LNCaP clone FGC (cell line): ENCODE measurements around the gene DNAH14.

ENCODE experiments used
- DNase-seq: peaks from one replicate; pipeline ENCODE4 v3.0.0-alpha.2; 2011; ENCODE audit warnings: low read depth
- H3K4me3 ChIP-seq: 2 replicates; pipeline ENCODE4 v1.5.1; 2011; ENCODE audit warnings: mild to moderate bottlenecking, low read depth, low read length, control low read depth
- TF ChIP-seq, protein P1 (sequence below): IDR thresholded peaks from 2 replicates; pipeline ENCODE4 v1.5.1; 2012; ENCODE audit warnings: mild to moderate bottlenecking; ENCODE audit not compliant: control insufficient read depth, insufficient read depth; ENCODE audit errors: extremely low read depth

The DNAH14 gene

DNA sequence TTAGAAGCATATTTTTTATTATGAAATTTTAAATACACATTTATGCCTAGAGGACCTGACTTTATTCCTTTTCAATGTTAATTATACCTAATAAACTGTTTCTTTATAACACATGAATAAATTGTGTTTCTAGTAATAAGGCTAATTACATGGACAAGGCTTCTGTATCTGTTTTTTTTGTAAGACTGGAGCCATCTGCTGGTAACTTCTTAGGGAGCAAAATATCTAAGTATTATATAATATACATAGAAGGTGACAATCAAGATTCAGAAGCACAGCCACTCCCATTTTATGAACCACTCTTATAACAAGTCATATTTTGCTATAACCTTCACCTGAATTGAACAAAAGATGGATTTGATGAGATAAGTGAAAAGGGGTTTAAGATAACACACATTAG is 414.1 kb downstream of the DNAH14 start:
- no peak overlapping the region for H3K4me3 ChIP-seq
- TF ChIP-seq, protein P1, sequence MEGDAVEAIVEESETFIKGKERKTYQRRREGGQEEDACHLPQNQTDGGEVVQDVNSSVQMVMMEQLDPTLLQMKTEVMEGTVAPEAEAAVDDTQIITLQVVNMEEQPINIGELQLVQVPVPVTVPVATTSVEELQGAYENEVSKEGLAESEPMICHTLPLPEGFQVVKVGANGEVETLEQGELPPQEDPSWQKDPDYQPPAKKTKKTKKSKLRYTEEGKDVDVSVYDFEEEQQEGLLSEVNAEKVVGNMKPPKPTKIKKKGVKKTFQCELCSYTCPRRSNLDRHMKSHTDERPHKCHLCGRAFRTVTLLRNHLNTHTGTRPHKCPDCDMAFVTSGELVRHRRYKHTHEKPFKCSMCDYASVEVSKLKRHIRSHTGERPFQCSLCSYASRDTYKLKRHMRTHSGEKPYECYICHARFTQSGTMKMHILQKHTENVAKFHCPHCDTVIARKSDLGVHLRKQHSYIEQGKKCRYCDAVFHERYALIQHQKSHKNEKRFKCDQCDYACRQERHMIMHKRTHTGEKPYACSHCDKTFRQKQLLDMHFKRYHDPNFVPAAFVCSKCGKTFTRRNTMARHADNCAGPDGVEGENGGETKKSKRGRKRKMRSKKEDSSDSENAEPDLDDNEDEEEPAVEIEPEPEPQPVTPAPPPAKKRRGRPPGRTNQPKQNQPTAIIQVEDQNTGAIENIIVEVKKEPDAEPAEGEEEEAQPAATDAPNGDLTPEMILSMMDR: peak; percentile 43
- peak; percentile 14 for DNase-seq

DNA sequence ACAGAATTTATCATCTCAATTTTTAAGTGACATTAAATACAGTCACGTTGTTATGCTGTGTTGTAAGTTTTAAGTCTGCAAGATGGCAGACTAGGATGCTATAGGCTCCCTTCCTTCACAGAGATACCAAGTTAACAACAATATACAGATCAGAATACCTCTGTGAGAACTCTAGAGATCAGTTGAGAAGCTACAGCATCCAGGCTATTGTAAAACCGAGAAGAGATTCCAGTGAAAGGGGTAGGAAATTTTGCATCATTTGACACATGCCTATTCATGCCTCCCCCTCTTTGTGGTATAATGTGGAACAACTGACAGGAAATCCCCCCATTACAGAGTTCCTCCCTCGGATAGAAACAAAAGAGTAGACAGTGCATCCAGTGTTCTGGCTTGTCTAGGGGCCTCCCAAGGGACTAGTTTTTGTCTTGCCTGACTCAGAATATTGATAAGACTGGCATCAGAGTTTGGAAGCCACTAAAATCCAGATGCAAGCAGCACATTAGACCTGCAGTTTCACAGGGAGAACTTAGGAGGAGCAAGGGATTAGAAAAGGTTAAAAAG is 417.7 kb downstream of the DNAH14 start:
- TF ChIP-seq, protein P1: no peak
- H3K4me3 ChIP-seq: no peak overlapping the region
- DNase-seq: no peak

DNA sequence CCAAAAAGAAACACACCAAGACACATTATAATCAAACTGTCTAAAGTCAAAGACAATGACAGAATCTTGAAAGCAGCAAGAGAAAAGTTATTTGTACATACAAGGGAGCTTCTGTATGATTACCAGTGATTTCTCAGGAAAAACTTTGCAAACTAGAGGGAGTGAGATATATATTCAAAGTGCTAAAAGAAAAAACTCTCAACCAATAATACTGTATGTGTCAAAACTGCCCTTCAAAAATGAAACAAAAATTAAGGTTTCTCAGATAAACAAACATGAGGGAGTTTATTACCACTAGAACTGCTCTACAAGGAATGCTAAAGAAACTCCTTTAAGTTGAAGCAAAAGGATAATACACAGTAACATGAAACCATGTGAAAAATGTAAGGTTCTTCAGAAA is 418.9 kb downstream of the DNAH14 start:
- no peak for DNase-seq
- TF ChIP-seq, protein P1: no peak
- no peak overlapping the region for H3K4me3 ChIP-seq

DNA sequence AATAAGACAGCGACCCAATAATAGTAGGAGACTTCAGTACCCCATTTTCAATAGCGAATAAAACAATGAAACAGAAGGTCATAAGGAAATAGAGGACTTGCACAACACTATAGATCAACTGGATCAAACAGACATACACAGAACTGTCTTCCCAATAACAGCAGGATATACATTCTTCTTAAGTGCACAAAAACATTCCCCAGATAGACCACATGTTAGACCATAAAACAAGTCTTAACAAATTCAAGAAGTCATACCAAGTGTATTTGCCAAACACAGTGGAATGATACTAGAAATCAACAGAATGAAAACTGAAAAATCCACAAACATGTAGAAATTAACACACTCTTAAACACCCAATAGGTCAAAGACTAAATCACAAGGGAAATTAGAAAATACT is 420.4 kb downstream of the DNAH14 start:
- no peak for DNase-seq
- no peak overlapping the region for H3K4me3 ChIP-seq

DNA sequence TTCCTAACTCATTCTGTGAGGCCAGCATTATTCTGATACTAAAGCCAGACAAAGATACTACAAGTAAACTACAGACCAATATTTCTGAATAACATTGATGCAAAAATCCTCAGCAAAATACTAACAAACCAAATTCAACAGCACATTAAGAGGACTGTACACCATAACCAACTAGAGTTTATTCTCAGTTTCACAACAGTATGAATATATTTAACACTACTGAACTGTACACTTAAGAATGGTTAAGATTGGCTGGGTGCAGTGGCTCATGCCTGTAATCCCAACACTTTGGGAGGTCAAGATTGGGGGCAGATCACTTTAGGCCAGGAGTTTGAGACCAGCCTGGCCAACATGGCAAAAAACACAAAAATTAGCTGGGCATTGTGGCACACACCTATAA is 421.4 kb downstream of the DNAH14 start:
- no peak for DNase-seq
- H3K4me3 ChIP-seq: no peak overlapping the region
- TF ChIP-seq, protein P1: no peak

More for the DNA sequence above, 420.4 kb downstream of the DNAH14 start:
- TF ChIP-seq, protein P1: no peak

DNA sequence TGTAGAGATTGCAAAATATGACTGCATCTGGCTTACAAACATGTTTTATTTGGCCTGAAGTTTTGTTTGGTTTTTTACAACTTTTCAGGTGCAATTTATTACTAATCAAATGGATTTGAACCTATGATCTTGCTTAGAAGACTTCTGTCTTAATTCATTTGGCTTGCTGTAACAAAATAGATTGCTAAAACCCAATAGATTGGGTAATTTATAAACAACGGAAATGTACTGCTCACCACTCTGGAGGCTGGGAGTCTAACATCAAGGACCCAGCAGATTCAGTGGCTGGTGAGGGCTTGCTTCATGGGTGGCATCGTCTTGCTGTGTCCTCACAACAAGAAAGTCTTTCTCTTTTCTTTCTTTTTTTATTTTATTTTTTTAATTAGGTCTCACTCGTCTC is 425.4 kb downstream of the DNAH14 start:
- no peak overlapping the region for H3K4me3 ChIP-seq
- TF ChIP-seq, protein P1: no peak
- no peak for DNase-seq

DNA sequence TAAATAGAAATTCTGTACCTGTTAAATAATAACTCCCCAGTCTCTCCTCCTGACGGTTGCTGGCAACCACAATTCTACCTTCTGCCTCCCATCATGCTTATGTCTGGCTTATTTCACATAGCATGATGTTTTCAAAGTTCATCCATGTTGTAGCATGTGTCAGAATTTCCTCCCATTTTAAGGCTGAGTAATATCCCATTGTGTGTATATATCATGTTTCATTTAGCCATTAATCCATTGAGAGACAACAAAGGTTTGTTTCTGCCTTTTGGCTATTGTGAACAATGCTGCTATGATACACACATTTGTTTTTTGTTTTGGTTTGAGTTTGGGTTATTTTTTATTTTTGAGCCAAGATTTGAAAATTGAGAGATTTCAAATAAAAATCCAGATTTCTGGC is 426.4 kb downstream of the DNAH14 start:
- no peak overlapping the region for H3K4me3 ChIP-seq
- DNase-seq: no peak
- TF ChIP-seq, protein P1: no peak
